Mucosa of descending colon (tissue), 3 donors: Measurements from ENCODE around the gene FANCL. TPM values are rescaled to one million over a fixed set of nuclear protein-coding genes. Genes with fewer than 3 reads are reported as not detected.
A peak's percentile ranks its signal among the peaks of the same experiment; 100 is the strongest.
"Not testable (repeated sequence)": the region's sequence is repeated elsewhere in the genome, so short reads cannot be mapped to it uniquely, and the experiment has no call there.

Experiments used
- ATAC-seq: fragments of 200-7000 bp; cut with Tn5 transposase; one replicate; pipeline ENCODE4 v1.9.1; 2020; ENCODE audit warnings: mild to moderate bottlenecking, moderate library complexity
- DNase-seq, 3 donors: peaks; one replicate each; pipeline ENCODE4 v3.0.0-alpha.2; 2020
- H3K36me3 ChIP-seq: fragments of 200-600 bp; one replicate; pipeline ENCODE4 v1.8.0; 2021; ENCODE audit warnings: low read depth, mild to moderate bottlenecking
- H3K4me1 ChIP-seq: fragments of 200-600 bp; one replicate; pipeline ENCODE4 v1.8.0; 2021; ENCODE audit warnings: low read depth, mild to moderate bottlenecking
- H3K4me3 ChIP-seq: fragments of 200-600 bp; one replicate; pipeline ENCODE4 v1.8.0; 2021; ENCODE audit warnings: mild to moderate bottlenecking
- H3K9me3 ChIP-seq: fragments of 200-600 bp; one replicate; pipeline ENCODE4 v1.8.0; 2021; ENCODE audit warnings: mild to moderate bottlenecking
- CTCF ChIP-seq: fragments of 200-600 bp; IDR thresholded peaks from one replicate; pipeline ENCODE4 v1.8.0; 2022; ENCODE audit warnings: antibody characterized with exemption, mild to moderate bottlenecking
- intact Hi-C, 2 donors: fragments of 100-400 bp; cut with DNase I in 1 of 2; cut with micrococcal nuclease in 1 of 2; formaldehyde crosslinking; loops; one replicate each; pipeline versions ENCODE4 v1.11.0 to v1.11.1; 2022; cut with DNase I, micrococcal nuclease
- total RNA-seq, 3 donors: library from RNA; stranded (reverse); fragmentation: NEBNext Ultra II Directional in 2 of 3; extraction: Animal tissue kit (Norgen Biotek cat#: 25700) in 2 of 3; gene quantifications; one replicate each; pipeline versions ENCODE4 v1.2.1 to v1.2.4, GENCODE V29; 2021 to 2023
- donor health status: DM: no; HTN: no; CAD: no; lungs with moderate emphysema.
- donor health status: DM: no; HTN: no; CAD: no.
- donor health status: DM: no; HTN: yes; CAD: no.

The FANCL gene
- total RNA-seq, 3 donors from 2014 or later: 19.5 to 33.5 (median 26.4) TPM

GRCh38 chr2:58221909-58222308 lies 19.2 kb downstream of the FANCL start:
- TF ChIP-seq CTCF: no peak
- intact Hi-C loops: no loop called here
- no peaks in the 10 kb centered on the region for H3K36me3 ChIP-seq
- H3K9me3 ChIP-seq: no peaks in the 10 kb centered on the region
- no peak for DNase-seq
- no peaks in the 10 kb centered on the region for H3K4me1 ChIP-seq
- no peak overlapping the region for H3K4me3 ChIP-seq
- no peak for ATAC-seq

- DNase-seq (no peak), ATAC-seq (no peak)
- no peak overlapping the region for H3K4me3 ChIP-seq
- TF ChIP-seq CTCF: no peak
- H3K9me3 ChIP-seq: peaks cover 8% of the 10 kb centered on the region
- no peaks in the 10 kb centered on the region for H3K36me3 ChIP-seq
- intact Hi-C loops: no loop called here
- H3K4me1 ChIP-seq: no peaks in the 10 kb centered on the region
Observed at GRCh38 chr2:58215429-58215828, 25.7 kb downstream of the FANCL start.

GRCh38 chr2:58210951-58211568 lies 30.1 kb downstream of the FANCL start:
- H3K4me3 ChIP-seq, DNase-seq, ATAC-seq, H3K4me1 ChIP-seq, H3K36me3 ChIP-seq, H3K9me3 ChIP-seq, intact Hi-C loops: not testable (repeated sequence)

GRCh38 chr2:58207189-58207588 lies 33.9 kb downstream of the FANCL start:
- ATAC-seq (no peak), DNase-seq (no peak)
- Histone ChIP-seq H3K36me3 (no peaks in the 10 kb centered on the region), H3K4me1 (no peaks in the 10 kb centered on the region), H3K4me3 (no peak overlapping the region), H3K9me3 (peaks cover 8% of the 10 kb centered on the region)
- intact Hi-C loops: no loop called here
- TF ChIP-seq CTCF: no peak

GRCh38 chr2:58206785-58207184 lies 34.3 kb downstream of the FANCL start:
- no peak for DNase-seq
- intact Hi-C loops: no loop called here
- no peak for ATAC-seq
- H3K36me3 ChIP-seq: no peaks in the 10 kb centered on the region
- peaks cover 8% of the 10 kb centered on the region for H3K9me3 ChIP-seq
- H3K4me3 ChIP-seq: no peak overlapping the region
- H3K4me1 ChIP-seq: no peaks in the 10 kb centered on the region
- TF ChIP-seq CTCF: no peak

GRCh38 chr2:58204195-58204959 lies 36.7 kb downstream of the FANCL start:
- intact Hi-C loops: no loop called here
- DNase-seq: no peak
- Histone ChIP-seq H3K36me3 (no peaks in the 10 kb centered on the region), H3K4me1 (no peaks in the 10 kb centered on the region), H3K4me3 (no peak overlapping the region), H3K9me3 (no peaks in the 10 kb centered on the region)
- peak; percentile 76 for ATAC-seq
- no peak for TF ChIP-seq CTCF
